IPS-15b (cell line): Measurements from ENCODE around the gene ZHX3.

Experiments
- H3K27me3 ChIP-seq: one replicate; pipeline ENCODE4 v1.6.1; 2013; ENCODE audit warnings: low read length; ENCODE audit not compliant: control insufficient read depth, insufficient read depth
- H3K36me3 ChIP-seq: one replicate; pipeline ENCODE4 v1.6.1; 2013; ENCODE audit warnings: low read length; ENCODE audit not compliant: control insufficient read depth, insufficient read depth
- H3K4me1 ChIP-seq: one replicate; pipeline ENCODE4 v1.6.1; 2013; ENCODE audit warnings: mild to moderate bottlenecking, low read length; ENCODE audit not compliant: control insufficient read depth, insufficient read depth
- H3K4me3 ChIP-seq: one replicate; pipeline ENCODE4 v1.5.1; 2013; ENCODE audit warnings: low read depth, low read length
- H3K9ac ChIP-seq: one replicate; pipeline ENCODE4 v1.6.1; 2013; ENCODE audit warnings: low read depth, mild to moderate bottlenecking, low read length
- H3K9me3 ChIP-seq: one replicate; pipeline ENCODE4 v1.6.1; 2013; ENCODE audit warnings: mild to moderate bottlenecking, low read length; ENCODE audit not compliant: control insufficient read depth, insufficient read depth

ZHX3 gene

DNA sequence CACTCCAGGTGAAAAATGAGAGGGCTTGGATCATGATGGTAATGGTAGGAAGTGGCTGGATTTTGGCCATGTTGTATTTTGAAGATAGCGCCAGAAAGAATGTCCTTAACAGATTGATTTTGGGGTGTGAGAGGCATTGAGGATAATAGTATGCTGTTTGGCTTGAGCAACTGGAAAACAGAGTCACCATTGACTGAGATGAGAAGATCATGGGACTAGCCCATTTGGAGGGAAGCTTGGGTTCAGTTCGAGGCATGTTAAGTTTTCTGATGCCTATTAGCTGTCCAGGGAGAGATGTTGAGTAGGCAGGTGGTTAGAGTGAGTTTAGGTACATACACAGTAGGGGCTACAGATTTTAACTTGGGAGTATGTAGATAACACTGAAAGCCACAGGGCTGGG is 156.8 kb downstream of the ZHX3 start:
- Histone ChIP-seq H3K4me3 (no peak overlapping the region), H3K4me1 (peaks cover 2% of the 10 kb centered on the region), H3K9ac (no peak overlapping the region), H3K27me3 (no peaks in the 10 kb centered on the region), H3K9me3 (no peaks in the 10 kb centered on the region), H3K36me3 (peaks cover 56% of the 10 kb centered on the region)

- Histone ChIP-seq H3K27me3 (no peaks in the 10 kb centered on the region), H3K4me1 (peaks cover 2% of the 10 kb centered on the region), H3K9ac (no peak overlapping the region), H3K36me3 (peaks cover 44% of the 10 kb centered on the region), H3K9me3 (no peaks in the 10 kb centered on the region), H3K4me3 (no peak overlapping the region)
Observed at GRCh38 chr20:41159547-41159946, 158.0 kb downstream of the ZHX3 start.

- H3K27me3 ChIP-seq = no peaks in the 10 kb centered on the region
- no peaks in the 10 kb centered on the region for H3K9me3 ChIP-seq
- H3K4me1 ChIP-seq = peaks cover 2% of the 10 kb centered on the region
- peaks cover 30% of the 10 kb centered on the region for H3K36me3 ChIP-seq
- no peak overlapping the region for H3K9ac ChIP-seq
- H3K4me3 ChIP-seq = no peak overlapping the region
Observed at GRCh38 chr20:41158082-41158625, 159.4 kb downstream of the ZHX3 start.

DNA sequence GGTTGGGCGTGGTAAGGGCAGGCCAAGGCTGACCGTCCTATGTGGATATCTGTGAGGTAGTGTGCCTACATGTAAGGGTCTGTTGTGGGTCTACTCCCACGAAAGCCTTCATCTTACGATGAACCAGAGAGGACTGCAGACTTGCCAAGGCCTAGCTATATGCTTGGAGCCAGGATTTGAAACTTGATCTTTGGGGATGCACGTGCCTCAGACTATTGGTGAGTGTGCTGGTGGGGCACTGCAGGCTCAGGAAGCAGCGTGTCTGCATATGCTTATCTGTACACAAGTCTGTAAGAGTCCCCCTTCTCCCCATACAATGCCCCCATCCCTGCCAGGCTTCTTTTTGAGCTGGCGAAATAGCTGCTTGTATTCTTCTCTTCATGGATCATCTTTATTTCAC is 162.3 kb downstream of the ZHX3 start:
- no peaks in the 10 kb centered on the region for H3K9me3 ChIP-seq
- H3K27me3 ChIP-seq = no peaks in the 10 kb centered on the region
- no peak overlapping the region for H3K4me3 ChIP-seq
- peaks cover 15% of the 10 kb centered on the region for H3K36me3 ChIP-seq
- H3K9ac ChIP-seq = no peak overlapping the region
- peaks cover 2% of the 10 kb centered on the region for H3K4me1 ChIP-seq

DNA sequence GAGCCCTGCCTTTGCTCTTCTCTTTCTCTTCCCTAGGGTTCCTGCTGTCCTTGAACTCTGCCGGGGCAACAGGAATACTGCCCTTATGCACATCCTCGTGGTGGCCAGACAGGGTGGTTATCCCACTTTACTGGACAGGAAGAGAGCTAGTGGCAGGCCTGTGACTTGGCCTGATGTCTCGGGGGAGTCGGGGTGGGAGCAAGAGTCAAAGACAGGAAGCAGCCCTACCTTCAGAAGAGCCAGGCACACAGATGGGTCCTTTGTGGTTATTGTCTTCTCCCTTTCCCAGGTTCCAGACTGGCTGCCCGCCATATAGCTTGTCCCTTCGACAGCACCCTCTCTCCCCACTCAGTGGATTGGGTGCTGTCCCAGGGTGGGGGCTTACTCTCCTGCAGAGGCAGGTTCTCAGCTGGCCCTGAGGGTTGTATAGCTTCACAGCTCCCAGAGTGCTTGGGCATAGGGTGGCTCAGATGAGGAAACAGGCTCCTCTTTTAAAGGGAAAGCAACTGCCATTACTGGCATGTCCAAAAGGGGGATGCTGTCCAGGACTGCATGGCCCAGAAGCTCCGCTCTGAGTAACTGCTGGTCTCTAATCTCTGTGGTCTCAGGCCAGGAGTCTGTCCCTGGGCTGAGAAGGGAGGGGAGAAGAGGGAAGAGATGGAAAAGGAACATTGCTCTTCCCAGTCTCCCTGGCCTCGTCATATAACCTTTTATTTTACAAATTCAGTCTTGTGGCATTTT is 162.9 kb downstream of the ZHX3 start:
- Histone ChIP-seq H3K4me3 (no peak overlapping the region), H3K9ac (no peak overlapping the region), H3K27me3 (no peaks in the 10 kb centered on the region), H3K9me3 (no peaks in the 10 kb centered on the region), H3K36me3 (peaks cover 9% of the 10 kb centered on the region), H3K4me1 (peaks cover 2% of the 10 kb centered on the region)

DNA sequence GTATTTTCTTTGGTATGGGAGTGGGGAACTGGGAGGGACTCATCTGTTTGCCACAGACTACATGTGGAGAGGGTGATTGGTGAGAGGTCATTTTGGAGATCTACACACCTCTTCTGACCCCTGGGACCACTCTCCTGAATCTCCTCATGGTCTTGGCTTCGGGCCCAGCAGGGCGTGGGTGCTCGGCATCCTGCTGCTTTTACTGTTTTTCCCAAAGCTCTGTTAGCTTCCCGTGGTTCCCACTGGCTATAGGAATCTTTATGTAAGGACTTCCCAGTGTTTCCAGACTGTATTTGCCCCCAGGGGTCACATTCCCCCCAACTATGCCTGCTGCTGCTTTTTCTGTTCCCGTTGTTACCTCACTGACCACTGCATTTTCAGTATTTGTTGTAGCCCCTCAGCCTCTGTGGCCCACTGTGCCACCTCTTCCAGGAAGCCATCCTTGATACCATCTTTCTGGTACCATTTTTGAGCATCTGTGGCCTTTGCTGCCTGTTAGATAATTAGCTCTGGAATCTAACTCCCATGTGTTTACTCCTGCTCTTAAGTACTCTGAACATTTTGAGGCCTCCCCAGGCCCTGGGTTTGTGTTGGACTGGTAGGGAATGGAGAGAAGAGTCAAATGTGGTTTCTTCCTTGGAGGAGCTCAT is 165.3 kb downstream of the ZHX3 start:
- H3K9ac ChIP-seq = no peak overlapping the region
- H3K36me3 ChIP-seq = peaks cover 7% of the 10 kb centered on the region
- H3K9me3 ChIP-seq = no peaks in the 10 kb centered on the region
- no peaks in the 10 kb centered on the region for H3K27me3 ChIP-seq
- H3K4me3 ChIP-seq = no peak overlapping the region
- no peaks in the 10 kb centered on the region for H3K4me1 ChIP-seq

- Histone ChIP-seq H3K9me3 (no peaks in the 10 kb centered on the region), H3K4me1 (no peaks in the 10 kb centered on the region), H3K36me3 (peaks cover 7% of the 10 kb centered on the region), H3K9ac (peak overlapping the region; percentile 12), H3K27me3 (no peaks in the 10 kb centered on the region), H3K4me3 (no peak overlapping the region)
Observed at GRCh38 chr20:41151134-41151869, 166.2 kb downstream of the ZHX3 start.

- H3K9me3 ChIP-seq = no peaks in the 10 kb centered on the region
- no peaks in the 10 kb centered on the region for H3K27me3 ChIP-seq
- H3K9ac ChIP-seq = peak overlapping the region; percentile 12
- H3K4me3 ChIP-seq = no peak overlapping the region
- no peaks in the 10 kb centered on the region for H3K4me1 ChIP-seq
- peaks cover 7% of the 10 kb centered on the region for H3K36me3 ChIP-seq
Observed at GRCh38 chr20:41150664-41151063, 166.9 kb downstream of the ZHX3 start.

GRCh38 chr20:41148942-41149341 is 168.6 kb downstream of the ZHX3 start:
- no peak overlapping the region for H3K4me3 ChIP-seq
- H3K4me1 ChIP-seq = no peaks in the 10 kb centered on the region
- H3K27me3 ChIP-seq = no peaks in the 10 kb centered on the region
- H3K36me3 ChIP-seq = peaks cover 7% of the 10 kb centered on the region
- H3K9ac ChIP-seq = no peak overlapping the region
- no peaks in the 10 kb centered on the region for H3K9me3 ChIP-seq

DNA sequence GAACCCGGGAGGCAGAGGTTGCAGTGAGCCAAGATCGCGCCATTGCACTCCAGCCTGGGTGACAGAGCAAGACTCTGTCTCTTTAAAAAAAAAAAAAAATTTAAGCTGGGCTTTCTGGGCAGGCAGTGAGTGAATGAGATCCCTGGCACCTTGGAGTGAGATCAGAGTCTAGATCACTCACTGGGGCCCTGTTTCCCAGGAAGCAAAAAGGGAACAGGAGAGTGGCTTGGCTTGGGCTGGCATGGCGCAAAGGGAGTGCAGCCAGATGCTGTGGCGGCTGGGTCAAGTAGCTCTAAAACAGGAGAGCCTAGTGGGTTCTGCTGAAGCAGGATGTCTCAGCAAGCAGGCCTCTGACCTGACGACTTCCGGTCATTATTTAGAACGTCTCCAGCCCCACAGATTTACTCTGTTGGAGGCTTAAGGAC is 169.8 kb downstream of the ZHX3 start:
- H3K9ac ChIP-seq = no peak overlapping the region
- H3K27me3 ChIP-seq = no peaks in the 10 kb centered on the region
- no peaks in the 10 kb centered on the region for H3K4me1 ChIP-seq
- peaks cover 7% of the 10 kb centered on the region for H3K36me3 ChIP-seq
- no peak overlapping the region for H3K4me3 ChIP-seq
- H3K9me3 ChIP-seq = no peaks in the 10 kb centered on the region

GRCh38 chr20:41145821-41146620 is 171.5 kb downstream of the ZHX3 start:
- H3K36me3 ChIP-seq = peaks cover 4% of the 10 kb centered on the region
- no peak overlapping the region for H3K4me3 ChIP-seq
- H3K4me1 ChIP-seq = peaks cover 2% of the 10 kb centered on the region
- no peaks in the 10 kb centered on the region for H3K27me3 ChIP-seq
- H3K9ac ChIP-seq = no peak overlapping the region
- H3K9me3 ChIP-seq = no peaks in the 10 kb centered on the region
